ENCODE measurements around the gene ZNF691.
"Not testable (repeated sequence)": the region's sequence is repeated elsewhere in the genome, so short reads cannot be mapped to it uniquely, and the experiment has no call there.

GRCh38 chr1:42868466-42868865 is 22.1 kb downstream of the ZNF691 start:
- TF ChIP-seq CTCF (conservative IDR thresholded peaks at IDR 0.05; ENCODE audit: low read depth, low read length); EZH2 (IDR thresholded peaks at IDR 0.05; ENCODE audit: borderline replicate concordance, low read depth, low read length, poor library complexity, severe bottlenecking): not testable (repeated sequence)

Measured in A673 (cell line).